RWPE1 (cell line): ENCODE data around the gene CFAP74.

ENCODE experiments used
- CTCF ChIA-PET: fragments of 350-600 bp; sonication (Branson Sonifier 250); formaldehyde crosslinking; extraction: SDS; loops from one replicate; lab custom pipeline; 2021; lab: Yijun Ruan, JAX
- POLR2A ChIA-PET: fragments of 400-600 bp; formaldehyde crosslinking; extraction: SDS; loops from one replicate; lab custom pipeline; 2020; ENCODE audit warnings: antibody characterized with exemption; ENCODE audit not compliant: low non-redundant PET; lab: Yijun Ruan, JAX
- DNase-seq: peaks from one replicate; pipeline ENCODE4 v3.0.0; 2012; ENCODE audit warnings: low spot score
- H3K27ac ChIP-seq: fragments of 450-650 bp; 2 replicates; pipeline ENCODE4 v1.5.1; 2017
- TF ChIP-seq, protein P1 (sequence below): fragments of 450-650 bp; conservative IDR thresholded peaks from 2 replicates; pipeline ENCODE4 v1.5.1; 2017; ENCODE audit warnings: low read depth, mild to moderate bottlenecking

Gene CFAP74

GRCh38 chr1:1967151-1967550 lies 36.4 kb downstream of the CFAP74 start:
- no peak for DNase-seq
- POLR2A ChIA-PET, result no interaction called here
- CTCF ChIA-PET, result interaction anchor here (1.7 kb wide), 1 partner anchor 78 kb away, joined by 7 read pairs; no protein-coding TSS in a partner anchor
- peak overlapping the region; percentile 26; the same call in 1 of the 2 replicates for H3K27ac ChIP-seq
- TF ChIP-seq, protein P1, sequence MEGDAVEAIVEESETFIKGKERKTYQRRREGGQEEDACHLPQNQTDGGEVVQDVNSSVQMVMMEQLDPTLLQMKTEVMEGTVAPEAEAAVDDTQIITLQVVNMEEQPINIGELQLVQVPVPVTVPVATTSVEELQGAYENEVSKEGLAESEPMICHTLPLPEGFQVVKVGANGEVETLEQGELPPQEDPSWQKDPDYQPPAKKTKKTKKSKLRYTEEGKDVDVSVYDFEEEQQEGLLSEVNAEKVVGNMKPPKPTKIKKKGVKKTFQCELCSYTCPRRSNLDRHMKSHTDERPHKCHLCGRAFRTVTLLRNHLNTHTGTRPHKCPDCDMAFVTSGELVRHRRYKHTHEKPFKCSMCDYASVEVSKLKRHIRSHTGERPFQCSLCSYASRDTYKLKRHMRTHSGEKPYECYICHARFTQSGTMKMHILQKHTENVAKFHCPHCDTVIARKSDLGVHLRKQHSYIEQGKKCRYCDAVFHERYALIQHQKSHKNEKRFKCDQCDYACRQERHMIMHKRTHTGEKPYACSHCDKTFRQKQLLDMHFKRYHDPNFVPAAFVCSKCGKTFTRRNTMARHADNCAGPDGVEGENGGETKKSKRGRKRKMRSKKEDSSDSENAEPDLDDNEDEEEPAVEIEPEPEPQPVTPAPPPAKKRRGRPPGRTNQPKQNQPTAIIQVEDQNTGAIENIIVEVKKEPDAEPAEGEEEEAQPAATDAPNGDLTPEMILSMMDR, result no peak

DNA sequence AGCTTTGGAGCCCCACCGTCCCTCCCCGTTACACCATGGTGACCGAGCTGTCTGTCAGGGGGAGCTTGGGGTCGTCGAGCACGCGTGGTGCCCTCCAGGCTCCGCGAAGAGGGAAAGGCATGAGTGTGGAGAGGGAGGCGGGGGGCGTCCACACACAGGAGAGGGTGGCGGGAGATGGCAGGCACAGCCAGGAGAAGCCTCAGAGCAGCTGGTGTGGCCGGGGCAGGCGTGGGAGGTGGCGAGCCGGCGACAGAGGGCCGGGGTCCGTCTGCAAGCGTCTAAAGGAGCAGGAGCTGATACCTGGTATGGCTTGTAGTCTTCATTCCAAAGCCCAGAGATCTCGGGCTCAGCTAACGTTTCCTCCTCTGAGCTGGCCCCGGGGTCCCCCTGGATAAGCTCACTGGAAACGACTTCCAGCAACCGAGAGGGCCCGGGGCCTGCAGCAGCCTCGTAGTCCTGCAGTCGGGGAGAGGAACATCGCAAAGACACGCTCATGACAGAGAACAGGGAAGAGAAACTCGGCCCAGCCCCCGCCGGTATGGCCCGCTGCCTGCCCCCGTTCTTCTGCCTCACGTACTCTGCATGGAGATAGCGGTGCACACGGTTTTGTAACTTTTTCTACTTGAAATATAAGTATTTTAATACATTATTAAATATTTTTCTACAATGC lies 37.4 kb downstream of the CFAP74 start:
- TF ChIP-seq, protein P1, result no peak
- ChIA-PET CTCF (interaction anchor here (1.7 kb wide), 1 partner anchor 78 kb away, joined by 7 read pairs; no protein-coding TSS in a partner anchor), POLR2A (no interaction called here)
- H3K27ac ChIP-seq, result no peak overlapping the region
- no peak for DNase-seq

GRCh38 chr1:1965546-1965945 lies 38.0 kb downstream of the CFAP74 start:
- POLR2A ChIA-PET, result no interaction called here
- CTCF ChIA-PET, result interaction anchor here (1.7 kb wide), 1 partner anchor 79 kb away, joined by 7 read pairs; no protein-coding TSS in a partner anchor
- H3K27ac ChIP-seq, result no peak overlapping the region
- TF ChIP-seq, protein P1, result no peak
- DNase-seq, result no peak

DNA sequence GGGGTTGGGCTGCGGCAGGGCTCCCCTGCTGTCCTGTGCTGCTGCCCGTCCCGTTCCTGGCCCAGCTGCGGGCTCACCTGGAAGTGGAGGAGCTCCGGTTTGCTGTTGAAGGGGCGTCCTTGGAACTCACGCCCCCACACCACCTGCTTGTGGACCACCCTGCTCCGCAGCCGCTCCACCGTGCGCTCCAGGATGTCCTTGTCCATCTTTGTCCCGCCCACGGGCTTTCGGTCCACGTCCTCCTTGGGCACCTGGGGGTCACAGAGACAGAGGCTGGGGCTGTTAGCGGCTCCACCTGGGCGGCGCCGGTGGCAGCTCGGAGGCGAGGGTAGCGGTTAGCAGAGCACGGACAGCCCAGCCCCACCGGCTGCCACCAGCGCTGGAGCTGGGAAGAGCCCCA lies 38.8 kb downstream of the CFAP74 start:
- TF ChIP-seq, protein P1, result no peak
- CTCF ChIA-PET, result no interaction called here

DNA sequence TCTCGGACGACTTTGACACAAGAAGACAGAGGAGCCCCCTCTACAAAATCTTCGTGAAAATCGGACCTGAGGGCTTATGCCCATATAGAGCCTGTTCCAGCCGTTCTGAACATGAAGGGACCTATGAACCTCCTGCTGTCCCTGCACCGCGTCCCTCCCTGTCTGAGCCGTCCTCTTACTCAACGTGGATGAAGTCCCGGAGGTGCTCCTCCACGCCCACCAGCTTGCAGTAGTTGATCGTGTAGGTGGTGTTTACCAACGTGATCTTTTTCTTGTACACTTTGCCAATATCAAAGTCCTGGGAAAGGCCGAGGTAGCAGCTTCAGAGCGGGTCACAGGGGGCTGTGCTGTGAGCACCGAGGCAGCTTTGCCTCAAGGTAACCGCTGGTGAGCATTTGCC lies 40.0 kb downstream of the CFAP74 start:
- H3K27ac ChIP-seq, result no peak overlapping the region
- DNase-seq, result no peak
- TF ChIP-seq, protein P1, result no peak
- ChIA-PET CTCF (no interaction called here), POLR2A (no interaction called here)

More for the DNA sequence above, 38.8 kb downstream of the CFAP74 start:
- H3K27ac ChIP-seq, result no peak overlapping the region
- no peak for DNase-seq
- POLR2A ChIA-PET, result no interaction called here

- TF ChIP-seq, protein P1, result no peak
- CTCF ChIA-PET, result interaction anchor here (5.4 kb wide), 1 partner anchor 82 kb away, joined by 69 read pairs; no protein-coding TSS in a partner anchor
- no peak overlapping the region for H3K27ac ChIP-seq
- no peak for DNase-seq
- POLR2A ChIA-PET, result no interaction called here
Observed at GRCh38 chr1:1962752-1963151, 40.8 kb downstream of the CFAP74 start.
